Panc1 (cell line): Measurements from ENCODE around the gene TSHZ2. TPM values are rescaled to one million over a fixed set of nuclear protein-coding genes. Genes with fewer than 3 reads are reported as not detected.

Experiments
- ATAC-seq: fragments of 200-7000 bp; cut with Tn5 transposase; 2 replicates; pipeline ENCODE4 v1.9.1; 2020; ENCODE audit warnings: mild to moderate bottlenecking, moderate library complexity
- BruUV-seq: library from RNA; stranded (reverse); fragments of 400-500 nt; replicated peaks from 2 replicates; lab custom pipeline; 2021; lab: Mats Ljungman, UMichigan
- CTCF ChIA-PET: fragments of 300-600 bp; sonication (Branson Sonifier 250); formaldehyde crosslinking; loops from one replicate; lab custom pipeline; 2022; ENCODE audit warnings: antibody characterized with exemption; lab: Charles Lee
- POLR2A ChIA-PET: fragments of 300-600 bp; sonication (Branson Sonifier 250); formaldehyde crosslinking; loops from one replicate; lab custom pipeline; 2022; ENCODE audit warnings: antibody characterized with exemption; lab: Charles Lee
- DNase-seq: peaks from one replicate; pipeline ENCODE4 v3.0.0-alpha.2; 2010; ENCODE audit warnings: low read depth, low spot score
- H3K27ac ChIP-seq: 2 replicates; pipeline ENCODE4 v1.5.1; 2011; ENCODE audit warnings: mild to moderate bottlenecking, low read length, inconsistent platforms
- H3K27me3 ChIP-seq: fragments of 200-500 bp; sonication (Bioruptor generic); 2 replicates; pipeline ENCODE4 v1.6.0; 2014; ENCODE audit warnings: low read length, inconsistent platforms; ENCODE audit not compliant: control insufficient read depth, insufficient read depth
- H3K36me3 ChIP-seq: fragments of 200-500 bp; sonication (Bioruptor generic); 2 replicates; pipeline ENCODE4 v1.5.1; 2014; ENCODE audit warnings: inconsistent platforms, mild to moderate bottlenecking, low read length, moderate library complexity; ENCODE audit not compliant: control insufficient read depth, insufficient read depth
- H3K4me1 ChIP-seq: 2 replicates; pipeline ENCODE4 v1.5.1; 2011; ENCODE audit warnings: inconsistent platforms, mild to moderate bottlenecking, low read length, moderate library complexity; ENCODE audit not compliant: control insufficient read depth, insufficient read depth
- H3K4me3 ChIP-seq, 2 experiments: 2 replicates each; pipeline ENCODE4 v1.5.1; 2011 to 2012; ENCODE audit warnings: low read depth in 2 of 2, low read length in 2 of 2, mild to moderate bottlenecking in 2 of 2, inconsistent platforms in 1 of 2, moderate library complexity in 1 of 2
- H3K9me3 ChIP-seq: fragments of 200-500 bp; sonication (Bioruptor generic); 2 replicates; pipeline ENCODE4 v1.5.1; 2014; ENCODE audit warnings: low read depth, mild to moderate bottlenecking, inconsistent platforms, low read length, moderate library complexity; ENCODE audit not compliant: control insufficient read depth, insufficient read depth
- POLR2AphosphoS5 ChIP-seq: IDR thresholded peaks from 2 replicates; pipeline ENCODE4 v1.6.1; 2012; ENCODE audit warnings: mild to moderate bottlenecking, low read depth, low read length, moderate library complexity
- SIN3A ChIP-seq: IDR thresholded peaks from 2 replicates; pipeline ENCODE4 v1.6.1; 2012; ENCODE audit warnings: low read depth, mild to moderate bottlenecking, low read length, moderate library complexity, borderline replicate concordance; ENCODE audit not compliant: insufficient read depth
- TCF7L2 ChIP-seq: IDR thresholded peaks from 2 replicates; pipeline ENCODE4 v1.6.1; 2011; ENCODE audit warnings: mild to moderate bottlenecking, low read depth, low read length, inconsistent platforms
- in situ Hi-C: cut with HindIII; loops from 2 replicates; pipeline ENCODE4 v1.10.0; 2016; ENCODE audit warnings: low sequenced_read_pairs, low pct_unique_long_range_greater_than_20kb
- intact Hi-C: fragments of 100-400 bp; cut with micrococcal nuclease; formaldehyde crosslinking; loops from one replicate; pipeline ENCODE4 v1.10.0; 2022; ENCODE audit not compliant: unreplicated experiment
- total RNA-seq: library from RNA; stranded (reverse); gene quantifications from one replicate; pipeline ENCODE4 v1.2.1, GENCODE V29; 2021; ENCODE audit not compliant: unreplicated experiment
- TF ChIP-seq, protein P1 (sequence below), 2 experiments: IDR thresholded peaks; 2 replicates each; pipeline ENCODE4 v1.6.1; 2011 to 2012; ENCODE audit warnings: low read depth in 2 of 2, control low read depth in 1 of 2, low read length in 1 of 2, mild to moderate bottlenecking in 1 of 2, moderate library complexity in 1 of 2; ENCODE audit not compliant: insufficient read depth in 1 of 2
- TF ChIP-seq, protein P2 (sequence below): fragments of 450-650 bp; IDR thresholded peaks from 2 replicates; pipeline ENCODE4 v1.5.1; 2017; ENCODE audit warnings: mild to moderate bottlenecking

Gene TSHZ2
- total RNA-seq, 1 experiment from 2014 or later = 0.36 TPM

- Histone ChIP-seq H3K4me1 (no peaks in the 10 kb centered on the region), H3K36me3 (no peaks in the 10 kb centered on the region), H3K27ac (no peak overlapping the region), H3K9me3 (no peaks in the 10 kb centered on the region), H3K27me3 (no peaks in the 10 kb centered on the region), H3K4me3 (no peak overlapping the region)
- BruUV-seq = no TSS peak
- ChIA-PET POLR2A (interaction anchor here (0.6 kb wide), 1 partner anchor 338 kb away, joined by 7 read pairs; no protein-coding TSS in a partner anchor), CTCF (no interaction called here)
- in situ Hi-C loops = no loop called here
- ATAC-seq = no peak
- intact Hi-C loops = no loop called here
- TF ChIP-seq TCF7L2 (no peak), SIN3A (no peak), POLR2AphosphoS5 (no peak)
- TF ChIP-seq, protein P1, sequence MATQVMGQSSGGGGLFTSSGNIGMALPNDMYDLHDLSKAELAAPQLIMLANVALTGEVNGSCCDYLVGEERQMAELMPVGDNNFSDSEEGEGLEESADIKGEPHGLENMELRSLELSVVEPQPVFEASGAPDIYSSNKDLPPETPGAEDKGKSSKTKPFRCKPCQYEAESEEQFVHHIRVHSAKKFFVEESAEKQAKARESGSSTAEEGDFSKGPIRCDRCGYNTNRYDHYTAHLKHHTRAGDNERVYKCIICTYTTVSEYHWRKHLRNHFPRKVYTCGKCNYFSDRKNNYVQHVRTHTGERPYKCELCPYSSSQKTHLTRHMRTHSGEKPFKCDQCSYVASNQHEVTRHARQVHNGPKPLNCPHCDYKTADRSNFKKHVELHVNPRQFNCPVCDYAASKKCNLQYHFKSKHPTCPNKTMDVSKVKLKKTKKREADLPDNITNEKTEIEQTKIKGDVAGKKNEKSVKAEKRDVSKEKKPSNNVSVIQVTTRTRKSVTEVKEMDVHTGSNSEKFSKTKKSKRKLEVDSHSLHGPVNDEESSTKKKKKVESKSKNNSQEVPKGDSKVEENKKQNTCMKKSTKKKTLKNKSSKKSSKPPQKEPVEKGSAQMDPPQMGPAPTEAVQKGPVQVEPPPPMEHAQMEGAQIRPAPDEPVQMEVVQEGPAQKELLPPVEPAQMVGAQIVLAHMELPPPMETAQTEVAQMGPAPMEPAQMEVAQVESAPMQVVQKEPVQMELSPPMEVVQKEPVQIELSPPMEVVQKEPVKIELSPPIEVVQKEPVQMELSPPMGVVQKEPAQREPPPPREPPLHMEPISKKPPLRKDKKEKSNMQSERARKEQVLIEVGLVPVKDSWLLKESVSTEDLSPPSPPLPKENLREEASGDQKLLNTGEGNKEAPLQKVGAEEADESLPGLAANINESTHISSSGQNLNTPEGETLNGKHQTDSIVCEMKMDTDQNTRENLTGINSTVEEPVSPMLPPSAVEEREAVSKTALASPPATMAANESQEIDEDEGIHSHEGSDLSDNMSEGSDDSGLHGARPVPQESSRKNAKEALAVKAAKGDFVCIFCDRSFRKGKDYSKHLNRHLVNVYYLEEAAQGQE (IDR thresholded peaks at IDR 0.05; ENCODE audit: insufficient read depth in 1 of 2, low read depth in 2 of 2, low read length in 1 of 2) = no peak
- TF ChIP-seq, protein P2, sequence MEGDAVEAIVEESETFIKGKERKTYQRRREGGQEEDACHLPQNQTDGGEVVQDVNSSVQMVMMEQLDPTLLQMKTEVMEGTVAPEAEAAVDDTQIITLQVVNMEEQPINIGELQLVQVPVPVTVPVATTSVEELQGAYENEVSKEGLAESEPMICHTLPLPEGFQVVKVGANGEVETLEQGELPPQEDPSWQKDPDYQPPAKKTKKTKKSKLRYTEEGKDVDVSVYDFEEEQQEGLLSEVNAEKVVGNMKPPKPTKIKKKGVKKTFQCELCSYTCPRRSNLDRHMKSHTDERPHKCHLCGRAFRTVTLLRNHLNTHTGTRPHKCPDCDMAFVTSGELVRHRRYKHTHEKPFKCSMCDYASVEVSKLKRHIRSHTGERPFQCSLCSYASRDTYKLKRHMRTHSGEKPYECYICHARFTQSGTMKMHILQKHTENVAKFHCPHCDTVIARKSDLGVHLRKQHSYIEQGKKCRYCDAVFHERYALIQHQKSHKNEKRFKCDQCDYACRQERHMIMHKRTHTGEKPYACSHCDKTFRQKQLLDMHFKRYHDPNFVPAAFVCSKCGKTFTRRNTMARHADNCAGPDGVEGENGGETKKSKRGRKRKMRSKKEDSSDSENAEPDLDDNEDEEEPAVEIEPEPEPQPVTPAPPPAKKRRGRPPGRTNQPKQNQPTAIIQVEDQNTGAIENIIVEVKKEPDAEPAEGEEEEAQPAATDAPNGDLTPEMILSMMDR = no peak
- no peak for DNase-seq
Measured at GRCh38 chr20:53013847-53014246, 41.7 kb downstream of the TSHZ2 start.

GRCh38 chr20:53016071-53016470 lies 43.9 kb downstream of the TSHZ2 start:
- CTCF ChIA-PET = no interaction called here
- POLR2A ChIA-PET = no interaction called here
- H3K9me3 ChIP-seq = no peaks in the 10 kb centered on the region
- ATAC-seq (no peak), DNase-seq (no peak)
- TF ChIP-seq POLR2AphosphoS5 (no peak), TCF7L2 (no peak), SIN3A (no peak)
- TF ChIP-seq, protein P2 = no peak
- TF ChIP-seq, protein P1 (IDR thresholded peaks at IDR 0.05; ENCODE audit: insufficient read depth in 1 of 2, low read depth in 2 of 2, low read length in 1 of 2) = no peak
- in situ Hi-C loops (no loop called here), intact Hi-C loops (no loop called here)
- no peaks in the 10 kb centered on the region for H3K36me3 ChIP-seq
- no peaks in the 10 kb centered on the region for H3K4me1 ChIP-seq
- no peak overlapping the region for H3K4me3 ChIP-seq
- H3K27ac ChIP-seq = no peak overlapping the region
- BruUV-seq = no TSS peak
- H3K27me3 ChIP-seq = no peaks in the 10 kb centered on the region
